Stimulated activated CD4-positive, alpha-beta T cell treated with anti-CD3 and anti-CD28 coated beads, Interleukin-15, amount 100 ng/mL, for 24 hours (primary cell): ENCODE measurements around the gene NAPB.
"Not testable (repeated sequence)": the region's sequence is repeated elsewhere in the genome, so short reads cannot be mapped to it uniquely, and the experiment has no call there.

ENCODE experiments used
- DNase-seq: peaks from one replicate; pipeline ENCODE4 v3.0.0-alpha.2; 2020

NAPB gene

DNA sequence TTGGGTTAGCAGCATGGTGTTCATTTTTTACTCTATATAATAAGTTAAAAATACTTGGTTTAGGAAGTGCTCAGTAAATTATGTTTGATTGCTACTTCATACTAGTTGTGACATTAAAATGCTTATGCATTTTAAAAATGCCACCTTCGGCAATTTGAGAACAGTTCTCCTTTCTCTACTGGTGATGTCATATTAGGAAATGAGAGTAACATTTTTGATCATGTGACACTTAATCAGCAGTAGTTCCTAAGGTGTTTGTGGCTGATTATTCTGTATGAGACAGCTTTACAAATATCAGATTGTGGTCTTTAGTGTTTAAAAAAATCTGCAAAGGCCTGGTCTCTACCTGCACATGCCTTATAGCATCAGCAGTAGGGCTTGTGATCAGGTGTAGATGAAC lies 54.9 kb downstream of the NAPB start:
- DNase-seq, result no peak

DNA sequence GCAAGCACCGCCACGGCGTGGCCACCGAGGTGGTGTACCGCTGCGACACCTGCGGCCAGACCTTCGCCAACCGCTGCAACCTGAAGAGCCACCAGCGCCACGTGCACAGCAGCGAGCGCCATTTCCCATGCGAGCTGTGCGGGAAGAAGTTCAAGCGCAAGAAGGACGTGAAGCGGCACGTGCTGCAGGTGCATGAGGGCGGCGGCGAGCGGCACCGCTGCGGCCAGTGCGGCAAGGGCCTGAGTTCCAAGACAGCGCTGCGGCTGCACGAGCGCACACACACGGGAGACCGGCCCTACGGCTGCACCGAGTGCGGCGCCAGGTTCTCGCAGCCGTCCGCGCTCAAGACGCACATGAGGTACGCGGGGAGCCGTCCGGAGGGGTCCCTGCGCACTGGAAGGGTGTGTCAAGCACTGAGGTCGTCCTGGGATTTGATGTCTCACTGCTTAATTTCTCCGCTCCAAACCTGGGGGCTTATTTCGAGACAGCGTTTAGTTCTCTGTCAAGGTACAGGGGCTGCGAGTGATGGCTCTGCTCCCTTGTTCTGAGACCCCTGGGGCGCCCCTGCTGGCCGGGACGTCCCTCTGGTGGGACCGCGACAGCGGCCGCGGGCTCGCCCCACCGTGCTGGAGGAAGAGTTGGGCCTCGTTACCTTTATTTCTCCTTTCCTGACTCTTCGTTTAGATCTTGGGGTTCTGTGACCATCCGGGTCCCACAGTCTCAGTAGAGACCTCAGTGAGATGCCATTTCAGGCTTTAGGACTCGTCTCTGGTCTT lies 55.7 kb downstream of the NAPB start:
- DNase-seq, result no peak

DNA sequence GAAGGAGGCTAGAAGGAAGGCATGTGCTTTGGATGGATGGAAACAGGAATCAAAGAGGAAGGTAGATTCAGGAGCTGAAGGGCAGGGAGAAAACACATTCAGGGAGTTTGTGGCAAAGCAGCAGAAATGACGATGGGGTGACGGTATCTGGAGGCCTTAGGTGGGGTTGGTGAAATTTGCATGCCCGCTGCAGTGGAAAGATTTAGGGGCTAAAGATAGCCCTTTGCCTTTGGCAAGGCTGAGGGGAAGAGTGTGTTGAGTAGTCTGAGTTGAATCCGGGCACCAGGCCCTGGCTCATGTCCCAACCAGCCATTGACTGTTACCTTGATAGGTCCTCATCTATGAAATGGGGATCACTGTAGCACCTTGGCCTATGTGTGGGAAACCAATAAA lies 58.0 kb downstream of the NAPB start:
- DNase-seq, result no peak

DNA sequence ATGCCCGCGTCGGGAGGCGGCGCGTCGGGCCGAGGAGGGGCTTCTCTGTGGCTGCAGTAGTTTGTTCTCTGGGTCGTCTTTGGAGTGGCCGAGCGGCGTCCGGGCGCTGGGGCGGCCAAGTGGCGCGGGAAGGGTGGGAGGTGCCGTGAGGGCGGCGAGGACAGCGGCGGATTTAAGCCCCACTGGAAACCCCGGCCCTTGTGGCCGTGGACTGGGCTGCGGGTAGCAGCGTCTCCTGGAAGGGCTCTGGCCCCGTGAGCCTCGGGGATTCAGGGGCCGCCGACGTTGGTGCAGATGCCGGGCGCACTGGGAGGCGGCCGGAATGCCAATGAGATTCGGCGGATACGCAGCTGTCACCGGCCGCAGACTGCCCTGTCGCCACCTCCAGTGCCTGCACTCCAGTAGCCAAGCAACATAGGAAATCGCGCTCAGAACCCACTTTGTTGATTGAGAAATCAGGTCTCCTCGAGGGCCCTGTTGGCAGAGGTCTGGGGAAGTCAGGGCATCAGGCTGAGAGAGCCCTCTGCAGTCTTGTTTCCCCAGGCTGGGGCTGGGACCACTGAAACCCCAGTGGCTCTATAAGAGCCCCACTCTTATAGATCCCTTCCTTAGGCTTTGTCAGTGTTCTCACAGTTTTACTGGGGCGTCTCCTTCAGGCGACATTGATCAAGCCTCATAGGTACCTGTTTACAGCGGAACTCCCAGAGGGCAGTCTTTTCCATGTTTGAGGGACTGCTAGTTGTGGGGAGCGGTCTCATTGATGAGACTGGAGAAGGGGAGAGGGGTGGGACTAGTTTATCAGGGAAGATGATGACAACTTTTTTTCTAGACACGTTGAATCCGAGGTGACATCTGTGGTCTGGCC lies 58.7 kb downstream of the NAPB start:
- peak; percentile 35 for DNase-seq

GRCh38 chr20:23361476-23362391 lies 59.6 kb downstream of the NAPB start, which contains the start of gene GZF1:
Gene GZF1, plus strand, starts transcription at chr20:23362182. Its CDS starts 2,202 bp downstream, at chr20:23364384.
- peak; percentile 97 for DNase-seq

- DNase-seq, result no peak
Measured at GRCh38 chr20:23361119-23361475, 60.2 kb downstream of the NAPB start.

- DNase-seq, result no peak
Measured at GRCh38 chr20:23360531-23360930, 60.8 kb downstream of the NAPB start.

GRCh38 chr20:23358923-23359593 lies 62.2 kb downstream of the NAPB start:
- DNase-seq, result no peak

GRCh38 chr20:23358563-23358906 lies 62.8 kb downstream of the NAPB start:
- no peak for DNase-seq

- peak; percentile 100 for DNase-seq
Measured at GRCh38 chr20:23357767-23358562, 63.3 kb downstream of the NAPB start.

DNA sequence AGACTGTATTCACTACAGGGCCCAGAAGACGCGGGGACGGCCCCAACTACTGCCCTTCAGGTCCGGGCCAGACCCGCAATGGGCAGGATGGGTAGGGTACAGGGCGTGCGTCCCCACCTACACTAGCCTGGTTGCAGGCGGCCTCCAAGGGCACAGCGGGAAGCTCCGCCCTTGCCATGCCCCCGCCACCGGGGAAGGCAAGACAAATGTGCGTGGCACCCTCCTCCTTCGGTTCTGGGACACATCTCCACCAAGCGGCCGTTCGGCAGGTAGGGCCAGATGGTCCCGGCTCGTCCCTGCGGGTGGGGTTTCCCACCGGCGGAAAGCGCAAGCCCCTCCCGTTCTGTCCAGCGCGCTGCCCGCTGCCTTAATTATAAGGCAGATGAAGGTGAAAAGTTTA lies 65.1 kb downstream of the NAPB start:
- DNase-seq, result no peak

- peak; percentile 77 for DNase-seq
Measured at GRCh38 chr20:23350904-23351838, 70.1 kb downstream of the NAPB start.

DNA sequence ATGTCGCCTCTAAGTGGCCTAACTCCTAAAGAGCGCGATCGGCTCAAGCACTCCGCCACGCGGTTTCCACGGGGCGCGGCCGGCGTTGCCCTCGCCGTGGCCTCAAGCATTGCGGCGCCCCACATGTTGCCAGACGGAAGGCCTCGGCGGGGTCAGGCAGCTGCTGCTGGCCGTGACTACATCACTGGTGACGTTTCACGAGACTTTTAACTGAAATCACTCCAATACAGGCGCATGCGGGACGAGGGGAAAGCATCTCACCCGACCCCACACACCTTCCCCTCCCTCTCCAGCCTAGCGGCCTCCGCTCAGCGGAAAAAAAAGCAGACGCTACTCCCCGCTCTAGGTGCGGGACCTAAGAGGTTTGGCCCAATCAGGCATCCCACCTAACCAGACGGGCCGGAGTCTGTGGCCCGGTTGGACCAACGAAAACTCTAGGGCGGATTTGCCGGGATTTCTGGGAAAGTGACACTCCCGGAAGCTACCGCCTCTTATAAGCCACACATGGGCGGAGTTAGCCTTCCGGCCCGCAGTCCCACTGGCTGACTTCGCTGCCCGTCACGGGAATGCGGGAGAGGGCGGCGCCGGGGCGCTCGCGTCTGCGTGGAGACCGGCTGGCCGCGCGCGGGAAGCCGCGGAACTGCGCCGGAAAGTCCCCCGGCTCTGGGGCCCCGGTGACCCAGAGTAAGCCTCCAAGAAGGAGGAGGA lies 70.9 kb downstream of the NAPB start, which contains the start of gene NXT1:
NXT1 (plus strand) TSS at position 596 of the 708 bp plus-strand sequence. CDS start 3,251 bp downstream, outside the sequence.
- peak; percentile 95 for DNase-seq

- peak; percentile 77 for DNase-seq
Measured at GRCh38 chr20:23349338-23350195, 71.7 kb downstream of the NAPB start.

DNA sequence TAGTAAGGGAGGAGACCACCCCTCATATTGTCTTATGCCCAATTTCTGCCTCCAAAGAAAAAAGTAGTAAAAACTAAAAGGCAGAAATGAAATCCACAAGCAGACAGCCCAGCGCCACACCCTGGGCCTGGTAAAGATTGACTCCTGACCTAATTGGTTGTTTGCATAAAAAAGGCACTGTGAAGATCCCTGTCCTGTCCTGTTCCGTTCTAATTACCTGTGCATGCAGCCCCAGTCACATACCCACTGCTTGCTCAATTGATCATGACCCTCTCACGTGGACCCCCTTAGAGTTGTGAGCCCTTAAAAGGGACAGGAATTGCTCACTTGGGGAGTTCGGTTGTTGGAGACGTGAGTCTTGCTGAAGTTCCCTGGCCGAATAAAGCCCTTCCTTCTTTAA lies 72.8 kb downstream of the NAPB start:
- not testable (repeated sequence) for DNase-seq

GRCh38 chr20:23347791-23348190 lies 73.5 kb downstream of the NAPB start:
- DNase-seq, result no peak

GRCh38 chr20:23346002-23346401 lies 75.3 kb downstream of the NAPB start:
- DNase-seq, result no peak

GRCh38 chr20:23344336-23344735 lies 77.0 kb downstream of the NAPB start:
- no peak for DNase-seq

DNA sequence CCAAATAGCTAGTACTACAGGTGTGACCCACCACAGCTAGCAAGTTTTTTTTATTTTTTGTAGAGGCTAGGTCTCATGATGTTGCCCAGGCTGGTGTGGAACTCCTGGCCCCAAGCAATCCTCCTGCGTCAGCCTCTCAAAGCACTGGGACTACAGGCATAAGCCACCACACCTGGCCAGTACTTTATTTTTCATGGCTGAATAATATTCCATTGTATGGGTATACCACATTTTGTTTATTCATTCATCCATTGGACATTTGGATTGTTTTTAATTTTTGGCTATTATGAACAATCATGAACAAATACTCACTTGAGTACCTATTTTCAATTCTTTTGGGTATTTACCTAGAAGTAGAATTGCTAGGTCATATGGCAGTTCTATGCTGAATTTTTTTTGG lies 77.7 kb downstream of the NAPB start:
- no peak for DNase-seq
